Brain microvascular endothelial cell (primary cell): ENCODE data around the gene EPHX1.
"Not testable (repeated sequence)": the region's sequence is repeated elsewhere in the genome, so short reads cannot be mapped to it uniquely, and the experiment has no call there.

Experiments
- DNase-seq: peaks from one replicate; pipeline ENCODE4 v3.0.0-alpha.2; 2020
- H3K27ac ChIP-seq: fragments of 250-450 bp; sonication (Bioruptor Pico); 2 replicates; pipeline ENCODE4 v1.5.1; 2020; ENCODE audit warnings: mild to moderate bottlenecking, moderate library complexity
- H3K27me3 ChIP-seq: fragments of 250-450 bp; sonication (Bioruptor Pico); replicated peaks from 2 replicates; pipeline ENCODE4 v1.5.1; 2020; ENCODE audit warnings: mild to moderate bottlenecking
- H3K36me3 ChIP-seq: fragments of 250-450 bp; sonication (Bioruptor Pico); replicated peaks from 2 replicates; pipeline ENCODE4 v1.5.1; 2020; ENCODE audit warnings: mild to moderate bottlenecking
- H3K4me3 ChIP-seq: 2 replicates; pipeline ENCODE4 v1.5.1; 2011; ENCODE audit warnings: low read depth, mild to moderate bottlenecking, control low read depth, low read length, moderate library complexity
- CTCF ChIP-seq: IDR thresholded peaks from 2 replicates; pipeline ENCODE4 v1.5.1; 2011; ENCODE audit warnings: low read depth, mild to moderate bottlenecking, moderate library complexity, low read length, control low read depth, inconsistent platforms; ENCODE audit errors: missing control alignments
- in situ Hi-C: cut with HindIII; loops from 2 replicates; pipeline ENCODE4 v1.10.0; 2017; ENCODE audit warnings: low sequenced_read_pairs, low pct_ligation_motif_present

Gene EPHX1

GRCh38 chr1:225835856-225836255 is 25.9 kb downstream of the EPHX1 start:
- no peak for TF ChIP-seq CTCF
- no peak for DNase-seq
- in situ Hi-C loops: no loop called here
- Histone ChIP-seq H3K36me3 (peaks cover 3% of the 10 kb centered on the region), H3K4me3 (no peak overlapping the region), H3K27me3 (no peaks in the 10 kb centered on the region), H3K27ac (no peak overlapping the region)

- H3K4me3 ChIP-seq, H3K36me3 ChIP-seq, H3K27me3 ChIP-seq, H3K27ac ChIP-seq, DNase-seq, in situ Hi-C loops: not testable (repeated sequence)
Observed at GRCh38 chr1:225836296-225836695, 26.4 kb downstream of the EPHX1 start.

- in situ Hi-C loops: no loop called here
- no peak for DNase-seq
- no peak for TF ChIP-seq CTCF
- H3K27me3 ChIP-seq: no peaks in the 10 kb centered on the region
- no peaks in the 10 kb centered on the region for H3K36me3 ChIP-seq
- no peak overlapping the region for H3K4me3 ChIP-seq
- no peak overlapping the region for H3K27ac ChIP-seq
Observed at GRCh38 chr1:225838793-225839192, 28.9 kb downstream of the EPHX1 start.

- in situ Hi-C loops: no loop called here
- Histone ChIP-seq H3K36me3 (no peaks in the 10 kb centered on the region), H3K4me3 (no peak overlapping the region), H3K27ac (no peak overlapping the region), H3K27me3 (no peaks in the 10 kb centered on the region)
- no peak for DNase-seq
- TF ChIP-seq CTCF: no peak
Observed at GRCh38 chr1:225840223-225840610, 30.3 kb downstream of the EPHX1 start.

- Histone ChIP-seq H3K27ac (no peak overlapping the region), H3K27me3 (no peaks in the 10 kb centered on the region), H3K36me3 (no peaks in the 10 kb centered on the region), H3K4me3 (no peak overlapping the region)
- TF ChIP-seq CTCF: no peak
- in situ Hi-C loops: no loop called here
- no peak for DNase-seq
Observed at GRCh38 chr1:225840713-225841112, 30.8 kb downstream of the EPHX1 start.

GRCh38 chr1:225842074-225842473 is 32.1 kb downstream of the EPHX1 start:
- Histone ChIP-seq H3K4me3 (no peak overlapping the region), H3K27ac (no peak overlapping the region), H3K27me3 (no peaks in the 10 kb centered on the region), H3K36me3 (no peaks in the 10 kb centered on the region)
- in situ Hi-C loops: no loop called here
- DNase-seq: no peak
- TF ChIP-seq CTCF: no peak
